NCI-H510A (cell line): Measurements from ENCODE around the gene ZNF536.
"Not testable (repeated sequence)": the region's sequence is repeated elsewhere in the genome, so short reads cannot be mapped to it uniquely, and the experiment has no call there.

ENCODE experiments used
- DNase-seq: peaks from one replicate; lab custom pipeline; 2025; lab: John Stamatoyannopoulos, UW

ZNF536 gene

GRCh38 chr19:30446850-30447552 is 74.8 kb downstream of the ZNF536 start:
- no peak for DNase-seq

DNA sequence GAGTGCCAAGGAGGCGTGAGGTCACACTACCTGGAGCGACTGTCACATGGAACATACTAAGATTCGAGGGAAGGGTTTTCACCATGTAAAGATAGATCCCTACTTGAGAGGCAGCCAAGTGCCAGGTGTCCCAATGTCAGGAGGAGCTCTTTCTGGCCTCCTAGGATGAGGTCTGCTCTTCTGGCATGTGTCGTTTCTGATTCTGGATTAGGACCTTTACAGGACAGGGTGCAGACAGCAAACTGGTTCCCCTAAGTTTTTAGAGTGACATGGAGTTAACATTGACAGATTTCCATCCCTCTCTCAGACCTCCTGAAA is 75.3 kb downstream of the ZNF536 start:
- DNase-seq = no peak

DNA sequence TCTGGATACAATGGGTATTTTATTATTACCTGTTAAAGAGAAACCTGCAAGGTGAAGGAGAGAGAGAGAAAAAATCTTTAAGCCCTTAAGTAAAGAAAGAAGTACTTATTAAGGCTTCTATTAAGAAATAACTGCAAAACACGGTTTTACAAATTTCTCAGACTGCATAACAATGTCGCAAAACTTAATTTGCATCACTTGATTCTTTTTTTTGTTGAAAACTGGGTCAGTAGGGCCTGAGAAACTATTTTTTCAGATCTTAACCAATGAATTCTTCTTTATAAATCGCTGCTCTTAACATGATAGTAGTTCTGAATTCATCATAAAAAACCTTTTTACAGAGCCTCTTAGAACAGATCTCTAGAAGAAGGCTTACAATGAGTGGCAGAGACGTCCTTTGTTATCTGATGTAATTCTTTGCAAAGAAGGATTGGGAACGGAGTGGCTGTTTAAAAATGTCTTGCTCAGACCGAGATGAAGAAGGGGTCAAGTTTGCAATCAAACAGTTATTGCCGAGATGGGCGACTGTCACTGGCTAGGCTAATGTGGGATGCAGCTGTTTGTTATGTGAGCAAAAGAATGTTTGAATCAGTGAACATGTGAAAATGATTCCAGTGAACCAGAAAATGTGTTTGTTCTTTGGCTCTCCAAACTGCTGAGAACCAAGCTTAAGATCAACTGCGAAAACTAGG is 76.3 kb downstream of the ZNF536 start:
- no peak for DNase-seq

GRCh38 chr19:30449078-30449590 is 77.0 kb downstream of the ZNF536 start:
- no peak for DNase-seq

- DNase-seq = no peak
Observed at GRCh38 chr19:30449673-30450072, 77.5 kb downstream of the ZNF536 start.

DNA sequence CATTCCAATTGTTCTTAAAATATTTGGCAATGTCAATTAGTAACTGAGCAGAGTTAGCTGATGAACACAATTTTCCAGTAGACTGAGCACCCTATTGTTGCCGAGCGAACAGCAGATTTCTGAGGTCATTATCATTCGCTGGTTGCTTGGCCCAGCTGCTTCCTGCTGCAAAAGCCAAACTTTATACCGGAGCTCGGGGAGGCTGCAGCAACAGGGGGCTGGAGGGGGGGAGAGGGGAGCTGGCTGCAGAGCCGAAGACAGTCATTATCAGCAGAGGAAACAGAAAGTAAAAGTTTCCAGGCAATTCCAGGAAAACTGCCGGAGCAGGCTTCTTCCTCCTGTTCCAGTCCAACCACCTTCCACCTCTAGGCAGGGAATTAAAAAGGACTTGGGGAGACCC is 77.9 kb downstream of the ZNF536 start:
- DNase-seq = no peak

DNA sequence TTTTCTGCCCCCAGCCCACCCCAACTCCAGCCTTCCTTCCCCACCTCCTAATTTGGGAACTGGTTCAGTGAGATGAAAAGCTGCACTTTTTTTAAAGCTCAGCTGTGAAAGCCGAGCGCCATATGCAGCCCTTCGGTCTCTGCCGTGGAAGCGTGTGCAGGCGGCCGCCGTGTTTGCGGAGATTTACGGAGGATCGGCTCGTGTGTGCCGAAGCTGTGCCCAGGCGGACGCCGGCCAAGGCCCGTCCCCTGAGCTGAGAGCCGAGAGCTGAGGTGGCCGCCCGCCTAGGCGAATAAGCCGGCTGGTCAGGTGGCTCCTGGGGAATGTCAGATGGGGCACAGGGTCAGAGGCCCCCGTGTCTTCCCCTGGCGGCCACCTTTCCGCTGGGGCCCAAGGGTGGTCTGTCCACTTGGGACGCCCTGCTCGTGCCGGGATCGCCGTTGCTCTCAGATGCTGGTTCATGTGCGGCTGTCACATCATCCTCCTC is 78.7 kb downstream of the ZNF536 start:
- no peak for DNase-seq

- DNase-seq = no peak
Observed at GRCh38 chr19:30452931-30453330, 80.7 kb downstream of the ZNF536 start.

- DNase-seq = no peak
Observed at GRCh38 chr19:30453743-30454142, 81.6 kb downstream of the ZNF536 start.

DNA sequence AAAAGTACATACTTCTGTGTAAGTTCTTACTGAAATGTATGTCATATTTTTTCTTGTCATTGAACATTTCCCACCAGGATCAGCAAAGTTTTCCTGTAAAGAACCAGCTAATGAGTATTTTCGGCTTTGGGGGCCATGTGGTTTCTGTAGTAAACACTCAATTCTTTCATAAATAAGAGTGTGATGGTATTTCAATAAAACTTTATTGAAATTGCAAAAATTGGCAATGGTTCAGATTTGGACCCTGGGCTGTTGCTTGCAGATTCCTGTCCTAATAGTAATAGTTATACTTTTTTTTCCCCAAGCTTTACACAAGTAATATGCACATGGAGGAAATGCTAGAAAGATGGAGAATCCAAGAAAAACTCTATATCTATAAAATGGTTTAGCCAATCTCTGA is 83.7 kb downstream of the ZNF536 start:
- no peak for DNase-seq

GRCh38 chr19:30457484-30457883 is 85.3 kb downstream of the ZNF536 start:
- no peak for DNase-seq

GRCh38 chr19:30459859-30460258 is 87.7 kb downstream of the ZNF536 start:
- DNase-seq = no peak

GRCh38 chr19:30464162-30464561 is 92.0 kb downstream of the ZNF536 start:
- DNase-seq = no peak

DNA sequence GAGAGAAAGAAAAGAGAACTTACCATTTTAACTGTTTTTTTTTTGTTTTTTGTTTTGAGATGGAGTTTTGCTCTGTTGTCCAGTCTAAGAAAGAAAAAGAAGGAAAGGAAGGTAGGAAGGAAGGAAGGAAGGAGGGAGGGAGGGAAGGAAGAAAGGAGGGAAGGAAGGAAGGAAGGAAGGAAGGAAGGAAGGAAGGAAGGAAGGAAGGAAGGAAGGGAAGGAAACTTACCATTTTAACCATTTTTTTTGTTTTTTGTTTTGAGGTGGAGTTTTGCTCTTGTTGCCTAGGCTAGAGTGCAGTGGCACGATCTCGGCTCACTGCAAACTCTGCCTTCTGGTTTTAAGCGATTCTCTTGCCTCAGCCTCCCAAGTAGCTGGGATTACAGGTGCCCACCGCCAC is 94.4 kb downstream of the ZNF536 start:
- not testable (repeated sequence) for DNase-seq

DNA sequence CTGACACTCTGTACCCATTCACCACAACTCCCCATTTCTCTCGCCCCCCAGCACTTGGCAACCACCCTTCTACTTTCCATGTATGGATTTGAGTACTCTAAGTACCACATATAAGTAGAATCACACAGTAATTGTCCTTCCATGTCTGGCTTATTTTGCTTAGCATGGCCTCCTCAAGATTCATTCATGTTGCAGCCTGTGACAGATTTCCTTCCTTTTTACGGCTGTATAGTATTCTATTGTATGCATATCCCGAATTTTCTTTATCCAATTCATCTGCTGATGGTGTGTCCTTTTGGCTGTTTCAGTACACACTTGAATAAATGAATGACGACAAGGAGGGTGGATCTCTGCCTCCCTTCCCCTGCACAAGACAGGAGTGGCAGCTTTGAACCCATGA is 95.1 kb downstream of the ZNF536 start:
- DNase-seq = no peak

GRCh38 chr19:30469774-30470173 is 97.6 kb downstream of the ZNF536 start:
- no peak for DNase-seq

DNA sequence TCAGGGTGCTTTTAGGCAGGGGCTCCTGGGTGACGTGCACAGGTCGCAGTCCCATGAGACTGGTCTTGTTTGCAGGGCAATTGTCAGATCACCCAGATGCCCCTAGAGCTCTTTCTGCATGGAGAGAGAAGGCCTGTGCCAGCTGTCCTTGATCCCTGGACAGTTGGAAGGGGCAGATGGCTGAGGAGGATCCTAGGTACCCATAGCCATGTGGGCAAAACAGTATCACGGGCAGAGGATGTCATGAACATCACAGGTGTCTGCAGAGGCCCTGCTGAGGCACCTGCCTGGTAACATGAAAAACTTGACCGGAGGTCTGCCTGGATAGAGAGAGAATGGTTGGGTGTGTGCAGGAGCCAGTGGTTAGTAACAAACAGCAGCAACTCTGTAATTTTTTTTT is 99.3 kb downstream of the ZNF536 start:
- DNase-seq = no peak

DNA sequence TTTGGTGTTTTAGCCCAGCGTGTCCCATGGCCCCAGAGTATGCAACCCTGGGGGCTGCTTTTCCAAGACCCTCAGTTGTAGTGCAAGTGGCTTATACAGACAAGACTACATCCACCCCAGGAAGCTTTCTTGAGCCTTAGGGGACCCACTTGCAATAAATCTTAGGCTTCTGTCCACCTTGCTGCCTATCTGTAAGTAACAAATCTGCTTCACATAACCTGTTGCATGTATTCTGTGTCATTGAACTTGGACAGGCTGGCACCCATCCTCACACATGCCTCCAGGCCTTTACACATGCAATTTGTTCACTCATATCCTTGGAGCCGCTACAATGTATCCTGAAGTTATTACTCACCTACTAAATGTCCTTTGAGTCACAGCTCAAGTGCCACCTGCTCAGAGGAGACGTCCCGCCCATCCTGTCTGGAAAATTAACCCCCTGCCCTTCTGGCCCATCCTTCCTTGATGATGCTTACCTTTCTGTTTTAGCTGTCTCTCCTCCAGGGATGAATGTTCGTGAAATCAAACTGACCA is 101.2 kb downstream of the ZNF536 start:
- DNase-seq = no peak

DNA sequence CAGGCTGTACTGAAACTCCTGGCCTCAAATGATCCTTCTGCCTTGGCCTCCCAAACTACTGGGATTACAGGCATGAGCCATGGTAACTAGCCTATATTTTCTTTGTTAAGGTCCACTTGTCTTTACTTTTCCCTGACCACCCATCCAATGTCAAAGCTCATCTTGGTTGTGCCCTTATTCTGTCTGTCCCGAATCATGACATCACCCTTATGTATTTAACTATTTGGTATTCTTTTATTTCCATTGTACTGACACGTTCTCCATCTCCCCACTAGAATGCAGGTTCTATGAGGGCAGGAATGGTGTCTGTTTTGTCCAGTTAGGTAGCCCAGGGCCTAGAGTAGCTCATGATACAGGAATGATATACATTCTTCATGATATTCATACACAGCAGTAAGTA is 104.8 kb downstream of the ZNF536 start:
- DNase-seq = no peak

DNA sequence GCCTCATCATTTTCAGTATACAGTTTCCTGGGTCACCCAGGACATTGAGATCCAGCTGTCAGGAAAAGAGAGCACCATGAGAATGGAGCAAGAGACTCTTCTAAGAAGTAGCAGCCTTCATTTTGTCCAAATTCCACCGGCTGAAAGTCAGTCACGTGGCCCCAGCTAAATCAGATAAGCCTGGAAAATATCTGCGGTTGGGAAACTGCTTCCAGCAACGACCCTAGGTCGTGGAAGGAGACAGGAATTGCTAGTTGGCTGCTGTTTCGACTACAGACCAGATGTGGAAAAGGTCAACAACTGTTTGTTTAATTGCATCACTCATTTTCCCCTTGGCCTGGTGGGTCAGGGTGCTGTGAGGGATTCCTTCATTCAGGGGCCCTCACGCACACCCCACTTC is 107.0 kb downstream of the ZNF536 start:
- no peak for DNase-seq

DNA sequence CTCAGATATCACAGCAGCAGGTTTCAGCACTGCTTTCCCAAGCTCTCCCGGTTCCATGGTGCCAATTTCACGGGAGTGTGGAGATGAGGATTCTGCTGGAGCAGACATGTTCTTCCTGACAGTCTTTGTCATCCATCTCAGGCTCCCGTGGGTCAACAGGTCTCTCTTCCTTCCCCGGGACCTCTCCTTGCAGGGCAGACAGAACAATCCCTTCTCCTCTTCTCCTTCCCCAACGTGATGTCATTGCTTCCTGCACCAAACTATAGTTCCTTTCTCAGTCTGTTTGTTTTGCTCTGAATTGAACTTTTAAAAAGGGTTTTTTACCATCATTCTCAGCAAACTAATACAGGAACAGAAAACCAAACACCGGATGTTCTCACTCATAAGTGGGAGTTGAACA is 107.9 kb downstream of the ZNF536 start:
- no peak for DNase-seq

- DNase-seq = no peak
Observed at GRCh38 chr19:30481063-30481462, 108.9 kb downstream of the ZNF536 start.

- no peak for DNase-seq
Observed at GRCh38 chr19:30481823-30482222, 109.6 kb downstream of the ZNF536 start.
